ENCODE measurements around the gene SIRT7.
"Not testable (repeated sequence)": the region's sequence is repeated elsewhere in the genome, so short reads cannot be mapped to it uniquely, and the experiment has no call there.

Gene SIRT7

DNA sequence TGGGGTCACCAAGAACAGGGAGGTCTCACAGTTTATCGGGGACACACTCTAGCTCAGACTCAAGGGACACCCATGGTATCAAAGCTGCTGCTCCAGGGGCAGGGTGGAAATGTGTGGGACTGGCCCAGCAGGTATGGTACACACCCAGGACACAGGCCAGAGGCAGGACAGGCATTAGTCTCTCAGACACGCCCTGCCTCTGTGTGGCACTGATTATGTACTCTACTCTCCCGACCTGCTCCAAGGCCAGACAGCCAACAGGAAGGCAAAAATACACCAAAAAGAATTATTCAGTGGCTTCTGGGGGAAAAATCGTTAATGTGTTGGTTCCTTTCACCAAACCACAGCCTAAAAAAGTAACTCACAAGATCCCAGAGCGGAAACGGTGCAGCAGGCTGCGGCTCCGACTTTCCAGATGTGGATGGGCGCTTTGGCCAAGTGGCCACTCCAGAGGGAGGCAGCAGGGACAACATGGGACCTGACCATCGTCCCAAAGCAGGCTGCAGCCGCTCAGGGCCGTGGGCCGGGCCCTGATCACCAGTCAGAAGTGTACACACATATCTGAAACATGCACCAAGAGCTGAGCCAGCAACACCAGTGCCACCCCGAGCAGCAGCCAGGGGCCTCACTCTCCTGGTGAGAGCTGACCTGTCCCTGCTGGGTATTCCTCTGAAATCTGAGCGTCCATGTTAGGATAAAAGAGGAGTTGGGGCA, 1.0 kb upstream of the SIRT7 start:
- DNase-seq = no peak

DNA sequence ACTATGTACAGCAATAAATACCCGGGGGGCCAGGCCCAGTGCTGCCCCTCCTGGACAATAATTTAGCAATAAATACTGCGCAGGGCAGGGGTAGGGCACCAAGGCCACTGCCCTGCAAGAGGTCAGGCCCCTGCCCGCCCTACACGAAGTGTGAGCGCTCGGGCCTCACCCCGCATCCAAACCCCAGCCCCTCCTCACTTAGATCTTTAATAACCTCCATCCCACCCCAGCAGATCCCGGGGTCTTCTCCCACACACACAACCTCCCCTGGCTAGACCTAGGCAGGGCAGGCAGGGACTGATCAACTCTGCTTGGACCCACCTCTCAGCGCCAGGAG, 325 bp upstream of the SIRT7 start:
- not testable (repeated sequence) for DNase-seq

GRCh38 chr17:81916234-81917001, 1.6 kb downstream of the SIRT7 start:
- no peak for DNase-seq

- DNase-seq = no peak
Measured at GRCh38 chr17:81915331-81915730, 2.6 kb downstream of the SIRT7 start.

- DNase-seq = no peak
Measured at GRCh38 chr17:81914103-81914850, 3.7 kb downstream of the SIRT7 start.

DNA sequence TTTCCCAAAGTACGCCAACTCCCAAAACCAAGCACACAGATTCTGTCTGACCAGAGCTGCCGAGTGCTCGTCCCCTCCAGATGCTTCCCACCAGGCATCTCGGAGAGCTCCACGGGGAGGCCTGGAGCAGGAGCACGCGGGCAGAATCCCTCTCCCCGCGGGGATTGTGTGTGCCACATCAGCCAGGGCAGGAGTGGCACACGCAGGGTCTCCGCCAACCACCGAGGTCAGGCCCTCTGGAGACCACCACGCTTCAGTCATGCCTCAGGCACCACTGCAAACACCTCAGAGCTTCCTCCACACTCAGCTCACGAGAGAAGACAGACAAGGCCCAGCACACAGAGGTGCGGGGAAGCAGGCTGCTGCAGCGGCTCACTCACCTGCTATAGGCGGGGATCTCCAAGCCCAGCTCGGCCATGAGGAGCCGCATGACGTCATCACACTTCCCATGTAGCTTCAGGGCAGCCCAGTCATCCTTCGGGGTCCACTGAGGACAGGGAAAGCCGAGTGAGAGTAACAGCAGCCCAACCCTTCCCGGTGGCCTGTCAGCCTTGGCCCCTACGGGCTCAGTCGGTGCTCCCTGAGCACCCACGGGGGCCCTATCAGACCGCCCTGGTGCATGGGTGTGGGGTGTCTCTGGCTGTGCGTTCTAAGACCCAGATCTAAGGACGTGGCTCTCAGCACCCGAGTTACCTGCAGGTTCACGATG, 4.4 kb downstream of the SIRT7 start:
- no peak for DNase-seq

GRCh38 chr17:81912441-81913309, 5.3 kb downstream of the SIRT7 start:
- DNase-seq = no peak

DNA sequence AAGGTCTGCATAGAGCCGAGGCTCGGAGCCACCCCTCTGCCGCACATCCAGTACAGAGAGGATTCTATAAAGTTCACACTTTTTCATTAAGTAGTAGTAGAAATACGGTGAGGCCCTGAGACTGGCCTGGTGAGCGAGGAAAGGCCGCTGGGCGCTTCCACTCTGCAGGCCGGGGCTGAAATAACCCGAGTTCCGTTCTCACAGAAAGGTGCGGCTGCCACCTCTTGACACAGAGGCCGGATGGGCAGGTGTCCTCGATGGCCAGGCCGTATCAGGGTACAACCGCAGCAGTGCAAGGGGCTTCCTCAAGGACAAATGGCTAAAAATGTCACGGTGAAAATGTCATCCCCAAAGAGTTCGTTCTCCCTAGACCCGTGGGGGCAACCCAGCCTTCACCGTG, 6.0 kb downstream of the SIRT7 start:
- DNase-seq = no peak

DNA sequence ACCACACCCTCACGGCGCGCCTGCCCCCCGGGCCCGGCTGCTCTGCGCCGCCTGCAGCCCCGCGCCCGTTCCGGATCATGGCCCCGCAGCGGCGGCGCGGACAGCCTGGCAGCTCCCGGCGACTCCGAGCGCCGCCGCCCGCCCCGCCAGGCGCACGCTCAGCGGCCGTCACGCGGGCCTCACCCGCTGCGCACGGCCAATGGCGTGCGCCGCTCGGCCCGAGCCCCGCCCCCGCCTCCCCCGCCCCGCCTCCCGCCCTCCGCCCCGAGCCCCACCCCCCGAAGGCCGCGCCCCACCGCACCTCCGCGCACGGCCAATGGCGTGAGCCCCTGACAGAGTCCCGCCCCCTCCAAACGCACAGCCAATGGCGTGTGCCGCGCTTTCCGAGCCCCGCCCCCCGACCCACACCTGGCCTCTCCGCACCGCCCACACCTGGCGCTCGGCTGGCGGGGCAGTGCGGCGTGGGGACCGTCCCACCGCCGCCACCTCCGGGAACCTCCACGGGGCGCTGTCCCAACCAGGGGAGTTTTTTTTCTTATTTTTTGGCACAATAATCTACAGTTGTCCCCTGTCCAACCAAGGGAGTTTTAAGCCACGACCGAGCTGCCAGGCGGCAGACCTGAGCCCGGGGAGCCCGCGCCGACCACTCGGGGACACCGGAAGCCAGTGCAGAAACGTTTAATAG, 6.6 kb downstream of the SIRT7 start, which contains the start of gene PCYT2:
TSS of gene PCYT2 (minus strand) at position 123 of the 685 bp plus-strand sequence. CDS start at position 79, 44 bp downstream.
- DNase-seq = peak; percentile 92

DNA sequence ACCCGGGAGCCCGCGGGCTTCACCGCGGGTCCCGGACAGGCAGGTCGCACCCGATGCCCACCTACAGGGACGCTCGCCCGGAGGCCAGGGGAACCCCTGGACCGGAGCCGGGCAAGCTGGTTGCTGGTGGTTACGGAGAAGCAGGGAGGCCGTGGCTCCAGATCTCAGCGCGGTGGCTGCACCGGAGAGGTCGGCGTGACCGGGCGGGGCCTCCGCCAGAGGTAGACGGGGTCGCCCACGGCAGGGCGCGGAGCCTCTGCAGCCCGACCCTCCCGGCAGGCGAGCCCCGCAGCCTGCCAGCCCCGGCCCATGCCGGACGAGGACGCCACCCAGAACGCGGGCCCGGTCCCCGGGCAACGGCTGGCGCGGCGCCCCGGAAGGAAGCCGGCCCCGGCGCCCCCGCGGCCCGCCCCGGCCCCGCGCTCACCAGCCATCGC, 7.1 kb downstream of the SIRT7 start:
- no peak for DNase-seq

DNA sequence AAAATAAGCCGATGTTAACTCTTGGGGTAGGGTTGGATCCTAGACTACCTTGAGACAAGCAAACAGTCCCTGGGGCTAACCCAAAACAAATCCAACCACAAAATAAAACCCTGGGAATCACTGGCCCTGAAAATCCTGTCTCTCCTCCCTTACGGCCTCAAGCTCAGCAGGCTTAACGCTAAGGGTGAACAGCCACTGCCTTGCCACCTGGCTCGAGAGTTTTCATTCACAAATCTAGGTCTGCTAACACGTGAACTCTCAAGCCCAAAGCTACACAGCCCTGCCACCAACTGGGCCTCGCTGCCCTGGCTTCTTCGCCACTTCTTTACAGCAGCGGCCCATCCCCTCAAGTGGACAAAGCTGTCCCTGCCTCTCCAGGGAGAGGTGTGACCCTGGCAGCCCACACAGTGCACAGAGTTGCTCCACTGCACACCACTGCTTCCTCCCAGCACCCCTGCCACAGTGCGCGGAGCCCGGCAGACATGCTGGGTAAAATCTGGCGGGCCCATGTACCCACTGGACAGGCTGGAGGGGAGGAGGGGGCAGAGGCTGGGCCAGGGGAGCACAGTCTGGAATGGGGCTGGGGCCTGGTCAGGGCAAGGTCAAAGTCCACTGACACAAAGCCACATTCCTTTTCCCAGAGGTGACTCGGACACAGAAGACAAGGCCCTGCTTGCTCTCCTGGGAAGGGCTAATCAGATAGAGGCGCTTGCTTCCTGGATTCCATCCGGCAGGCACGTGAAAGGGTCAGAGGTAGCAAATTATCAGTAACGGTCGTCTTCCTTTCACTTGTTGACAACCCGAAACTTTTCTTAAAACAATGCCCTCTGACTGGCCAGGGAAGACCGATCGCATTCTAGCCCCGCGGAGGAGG, 7.8 kb downstream of the SIRT7 start:
- DNase-seq = no peak

DNA sequence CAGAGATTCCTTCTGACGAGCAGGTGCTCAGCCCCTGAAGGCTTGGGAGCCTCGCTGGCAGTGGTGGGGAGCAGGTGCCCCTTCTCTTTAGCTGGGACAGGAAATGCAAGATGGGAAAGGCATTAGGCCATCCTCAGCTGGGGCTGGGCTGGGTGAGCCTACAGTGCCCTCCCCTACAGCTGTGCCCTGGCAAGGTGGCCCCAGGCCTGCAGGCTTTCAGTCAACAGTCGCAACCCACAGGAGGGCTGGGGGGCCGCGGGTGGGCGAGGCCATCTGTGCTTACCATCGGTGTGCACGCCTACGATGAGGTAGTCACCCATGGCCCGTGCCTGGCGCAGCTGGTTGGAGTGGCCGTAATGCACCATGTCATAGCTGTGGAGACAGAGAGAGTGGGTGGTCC, 8.7 kb downstream of the SIRT7 start:
- no peak for DNase-seq

GRCh38 chr17:81908793-81909192, 9.2 kb downstream of the SIRT7 start:
- DNase-seq = no peak

DNA sequence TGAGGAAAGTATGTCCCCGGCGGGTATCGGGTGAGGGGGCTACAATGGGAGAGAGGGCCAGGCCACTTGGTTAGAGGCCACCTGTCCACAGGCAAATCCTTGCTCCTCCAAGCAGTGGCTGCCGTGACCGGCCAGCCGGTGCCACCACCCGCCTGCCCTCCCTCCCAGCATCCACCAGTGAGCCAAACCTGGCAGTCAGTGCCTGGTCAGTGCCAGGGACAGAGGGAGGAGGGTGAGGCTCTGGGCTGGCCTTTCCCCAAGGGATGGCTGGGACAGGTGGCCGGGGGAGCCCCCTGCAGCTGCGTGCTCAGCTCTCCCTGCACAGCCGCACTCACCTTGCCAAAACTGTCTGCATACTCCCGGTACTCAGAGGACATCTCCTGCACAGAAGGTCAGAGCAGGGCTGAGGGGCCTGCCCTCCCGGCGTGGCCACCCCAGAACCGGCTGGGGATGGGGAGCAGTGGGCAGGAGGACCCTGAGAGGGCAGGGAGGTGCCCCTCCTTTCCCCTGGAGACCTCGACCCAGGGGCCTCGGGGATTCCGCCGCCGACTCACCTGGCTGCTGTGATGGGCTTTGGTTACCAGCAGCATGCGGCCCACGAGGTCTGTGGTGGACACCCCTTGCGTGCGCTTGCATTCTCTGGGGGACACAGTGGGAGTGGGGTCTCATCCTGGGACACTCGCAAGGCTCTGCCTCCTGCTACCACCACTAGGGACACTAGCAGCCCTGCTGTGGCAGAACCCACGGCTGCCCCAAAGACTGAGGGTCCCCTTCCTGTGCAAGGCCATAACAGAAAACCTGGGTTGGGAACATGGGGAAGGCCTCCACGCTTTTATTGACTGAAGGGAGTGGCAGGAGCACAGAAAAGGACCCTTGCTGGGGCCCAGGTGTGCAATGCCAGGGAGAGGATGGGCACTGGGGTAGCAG, 10.5 kb downstream of the SIRT7 start:
- DNase-seq = no peak

DNA sequence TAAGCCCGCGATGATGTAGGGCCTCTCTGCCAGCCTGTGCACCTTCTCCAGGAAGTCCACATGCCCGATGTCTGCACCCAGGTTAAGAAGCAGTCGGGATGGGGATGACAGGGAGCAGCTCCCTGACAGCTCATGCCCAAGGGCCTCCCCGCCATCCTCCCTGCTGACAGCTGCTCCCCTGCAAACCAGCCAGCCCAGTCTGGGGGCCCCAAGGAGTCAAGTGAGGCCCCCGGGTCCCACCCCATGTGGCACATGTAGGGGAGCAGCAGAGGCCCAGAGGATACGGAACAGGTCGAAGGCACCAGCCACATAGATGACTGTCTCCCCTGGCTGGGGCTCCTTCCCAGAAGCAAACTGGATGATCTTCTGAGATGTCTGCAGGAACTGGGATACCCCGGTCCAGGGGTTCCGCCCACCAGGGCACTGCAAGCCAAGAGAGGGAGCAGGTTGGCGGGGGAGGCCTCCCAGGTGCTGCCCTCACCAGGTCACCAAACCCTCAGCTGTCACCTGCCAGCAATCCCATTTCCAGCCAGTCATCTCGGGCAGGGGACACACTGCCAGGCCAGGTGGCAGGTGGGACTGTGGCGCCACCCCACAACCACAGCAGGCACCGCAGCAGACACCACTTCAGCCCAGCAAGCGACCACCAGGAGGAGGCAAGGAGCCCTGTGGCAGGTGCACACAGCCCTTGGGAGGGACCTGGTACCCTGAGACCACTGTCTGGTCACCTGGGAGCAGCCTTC, 11.3 kb downstream of the SIRT7 start:
- DNase-seq = no peak

DNA sequence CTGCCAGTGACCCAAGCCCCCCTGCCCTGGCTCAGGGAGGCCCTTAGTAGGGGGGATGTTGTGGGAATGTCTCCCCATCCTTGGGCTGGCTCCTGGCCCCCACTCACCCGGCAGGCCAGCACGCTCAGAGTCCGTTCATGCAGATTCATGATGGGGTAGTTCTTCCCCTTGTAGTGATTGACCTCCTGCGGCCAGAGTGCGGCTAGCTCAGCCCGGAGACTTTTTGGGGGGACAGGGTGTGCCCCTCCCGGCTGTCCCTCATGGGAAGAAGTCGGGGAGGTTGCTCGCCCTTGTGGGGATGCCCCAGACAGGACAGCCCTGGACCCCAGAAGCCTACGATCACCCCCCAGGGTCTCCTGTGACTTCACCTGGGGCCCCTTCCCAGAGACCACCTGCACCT, 12.0 kb downstream of the SIRT7 start:
- DNase-seq = no peak

DNA sequence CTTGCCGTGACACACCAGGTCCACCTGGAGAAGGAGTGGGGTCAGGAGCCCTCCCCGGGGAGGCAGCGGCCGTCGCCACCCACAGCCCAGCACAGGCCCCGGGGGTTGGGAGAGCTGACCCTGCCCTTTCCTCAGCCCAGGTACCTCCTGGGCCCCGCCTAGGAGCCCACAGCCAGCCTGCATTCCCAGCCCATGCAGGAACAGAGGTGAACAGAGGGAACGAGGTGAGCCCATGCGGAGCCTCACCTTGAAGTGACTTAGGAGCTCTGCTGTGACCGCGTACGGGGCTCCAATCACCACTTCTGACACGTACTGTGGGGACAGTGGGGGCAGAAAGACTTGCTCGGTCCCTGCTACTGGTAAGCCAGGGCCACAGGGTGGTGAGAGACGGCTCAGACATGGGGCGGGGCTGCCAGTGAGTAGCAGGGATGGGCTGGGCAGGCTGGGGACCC, 12.5 kb downstream of the SIRT7 start:
- no peak for DNase-seq

Data from T-helper 9 cell (primary cell).